GM12865 (cell line): Measurements from ENCODE around the gene GPR162.

ENCODE experiments used
- DNase-seq: peaks from one replicate; pipeline ENCODE4 v3.0.0; 2010; ENCODE audit warnings: low read depth
- H3K4me3 ChIP-seq: 2 replicates; pipeline ENCODE4 v1.5.1; 2011; ENCODE audit warnings: mild to moderate bottlenecking, low read depth, low read length, control low read depth
- TF ChIP-seq, protein P1 (sequence below): IDR thresholded peaks from 2 replicates; pipeline ENCODE4 v1.5.1; 2011; ENCODE audit warnings: low read length, control low read depth, low read depth, inconsistent platforms; ENCODE audit not compliant: insufficient read depth; ENCODE audit errors: missing control alignments

The GPR162 gene

DNA sequence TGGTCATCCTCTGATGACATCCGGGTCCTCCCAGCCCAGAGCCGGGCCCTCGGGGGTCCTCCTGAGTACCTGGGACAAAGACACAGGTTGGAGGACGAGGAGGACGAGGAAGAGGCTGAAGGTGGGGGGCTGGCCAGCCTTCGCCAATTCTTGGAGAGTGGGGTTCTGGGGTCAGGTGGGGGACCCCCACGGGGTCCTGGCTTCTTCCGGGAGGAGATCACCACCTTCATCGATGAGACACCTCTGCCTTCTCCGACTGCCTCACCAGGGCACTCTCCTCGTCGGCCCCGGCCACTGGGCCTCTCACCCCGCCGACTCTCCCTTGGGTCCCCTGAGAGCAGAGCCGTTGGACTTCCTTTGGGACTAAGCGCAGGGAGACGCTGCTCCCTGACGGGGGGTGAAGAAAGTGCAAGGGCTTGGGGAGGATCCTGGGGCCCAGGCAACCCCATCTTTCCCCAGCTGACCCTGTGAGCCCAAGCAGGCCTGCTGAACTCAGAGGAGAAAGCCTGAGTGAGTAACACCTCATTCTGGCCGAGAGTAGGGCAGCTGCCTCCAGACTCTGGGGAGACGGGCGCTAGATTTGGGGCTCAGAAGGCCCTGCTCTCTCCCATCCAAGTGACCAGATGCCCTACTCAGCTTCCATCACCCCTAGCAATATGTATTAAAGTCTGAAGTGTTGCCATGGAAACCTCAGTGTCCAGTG is 5.3 kb downstream of the GPR162 start:
- DNase-seq = no peak
- no peak overlapping the region for H3K4me3 ChIP-seq
- TF ChIP-seq, protein P1, sequence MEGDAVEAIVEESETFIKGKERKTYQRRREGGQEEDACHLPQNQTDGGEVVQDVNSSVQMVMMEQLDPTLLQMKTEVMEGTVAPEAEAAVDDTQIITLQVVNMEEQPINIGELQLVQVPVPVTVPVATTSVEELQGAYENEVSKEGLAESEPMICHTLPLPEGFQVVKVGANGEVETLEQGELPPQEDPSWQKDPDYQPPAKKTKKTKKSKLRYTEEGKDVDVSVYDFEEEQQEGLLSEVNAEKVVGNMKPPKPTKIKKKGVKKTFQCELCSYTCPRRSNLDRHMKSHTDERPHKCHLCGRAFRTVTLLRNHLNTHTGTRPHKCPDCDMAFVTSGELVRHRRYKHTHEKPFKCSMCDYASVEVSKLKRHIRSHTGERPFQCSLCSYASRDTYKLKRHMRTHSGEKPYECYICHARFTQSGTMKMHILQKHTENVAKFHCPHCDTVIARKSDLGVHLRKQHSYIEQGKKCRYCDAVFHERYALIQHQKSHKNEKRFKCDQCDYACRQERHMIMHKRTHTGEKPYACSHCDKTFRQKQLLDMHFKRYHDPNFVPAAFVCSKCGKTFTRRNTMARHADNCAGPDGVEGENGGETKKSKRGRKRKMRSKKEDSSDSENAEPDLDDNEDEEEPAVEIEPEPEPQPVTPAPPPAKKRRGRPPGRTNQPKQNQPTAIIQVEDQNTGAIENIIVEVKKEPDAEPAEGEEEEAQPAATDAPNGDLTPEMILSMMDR = no peak

DNA sequence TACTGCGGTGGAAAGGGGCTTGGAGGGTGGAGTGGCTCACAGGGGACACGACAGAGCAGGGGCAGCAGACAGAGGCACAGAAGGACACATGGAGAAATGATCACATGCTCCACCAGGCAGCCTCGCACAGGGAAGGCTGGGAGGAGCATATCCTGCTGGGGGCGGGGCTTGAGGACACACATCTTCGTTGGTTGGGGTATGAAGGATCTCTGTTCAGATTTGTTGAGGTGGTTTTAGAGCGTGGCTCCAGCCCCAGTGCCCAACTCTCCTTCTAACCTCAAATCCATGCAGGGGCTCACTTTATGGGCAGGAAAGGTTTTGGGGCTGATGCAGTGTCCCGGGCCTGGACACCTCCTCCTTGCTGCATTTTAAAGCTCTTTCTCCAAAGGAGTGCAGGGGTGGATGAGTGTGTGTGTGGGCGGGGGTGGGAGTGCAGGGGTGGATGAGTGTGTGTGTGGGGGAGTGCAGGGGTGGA is 5.9 kb downstream of the GPR162 start:
- TF ChIP-seq, protein P1 = no peak
- DNase-seq = no peak
- H3K4me3 ChIP-seq = no peak overlapping the region

DNA sequence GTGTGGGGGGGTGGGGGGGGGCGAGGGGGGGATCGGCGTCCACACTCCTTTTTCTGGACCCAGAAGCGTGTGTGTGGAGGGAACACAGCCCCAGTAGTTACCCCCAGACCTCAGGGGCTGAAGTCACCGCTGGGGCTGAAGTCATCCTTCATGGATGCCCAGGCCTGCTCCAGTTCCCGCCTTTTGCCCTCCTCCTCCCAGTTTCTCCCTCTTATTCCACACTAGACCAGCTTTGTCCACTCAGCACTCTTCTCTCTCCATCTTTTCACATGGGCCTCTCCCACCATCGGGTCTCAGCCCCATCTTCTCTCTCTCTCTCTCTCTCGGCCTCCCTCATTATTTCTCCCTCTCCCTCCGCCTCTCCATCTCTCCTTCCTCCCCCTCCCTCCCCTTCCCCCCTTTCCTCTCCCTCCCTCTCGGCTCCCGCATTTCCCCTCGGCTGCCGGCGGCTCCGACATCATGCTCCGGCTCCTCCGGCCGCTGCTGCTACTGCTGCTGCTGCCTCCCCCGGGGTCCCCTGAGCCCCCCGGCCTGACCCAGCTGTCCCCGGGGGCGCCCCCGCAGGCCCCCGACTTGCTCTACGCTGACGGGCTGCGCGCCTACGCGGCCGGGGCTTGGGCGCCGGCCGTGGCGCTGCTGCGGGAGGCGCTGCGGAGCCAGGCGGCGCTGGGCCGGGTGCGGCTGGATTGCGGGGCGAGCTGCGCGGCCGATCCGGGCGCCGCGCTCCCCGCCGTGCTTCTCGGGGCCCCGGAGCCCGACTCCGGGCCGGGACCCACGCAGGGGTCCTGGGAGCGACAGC is 6.6 kb downstream of the GPR162 start, which contains the start of gene P3H3:
P3H3 (plus strand) TSS at position 426 of the 799 bp plus-strand sequence; CDS start at position 460, 34 bp downstream.
- DNase-seq = no peak
- H3K4me3 ChIP-seq = peak within 1 kb of the TSS; percentile 46
- TF ChIP-seq, protein P1 = no peak

DNA sequence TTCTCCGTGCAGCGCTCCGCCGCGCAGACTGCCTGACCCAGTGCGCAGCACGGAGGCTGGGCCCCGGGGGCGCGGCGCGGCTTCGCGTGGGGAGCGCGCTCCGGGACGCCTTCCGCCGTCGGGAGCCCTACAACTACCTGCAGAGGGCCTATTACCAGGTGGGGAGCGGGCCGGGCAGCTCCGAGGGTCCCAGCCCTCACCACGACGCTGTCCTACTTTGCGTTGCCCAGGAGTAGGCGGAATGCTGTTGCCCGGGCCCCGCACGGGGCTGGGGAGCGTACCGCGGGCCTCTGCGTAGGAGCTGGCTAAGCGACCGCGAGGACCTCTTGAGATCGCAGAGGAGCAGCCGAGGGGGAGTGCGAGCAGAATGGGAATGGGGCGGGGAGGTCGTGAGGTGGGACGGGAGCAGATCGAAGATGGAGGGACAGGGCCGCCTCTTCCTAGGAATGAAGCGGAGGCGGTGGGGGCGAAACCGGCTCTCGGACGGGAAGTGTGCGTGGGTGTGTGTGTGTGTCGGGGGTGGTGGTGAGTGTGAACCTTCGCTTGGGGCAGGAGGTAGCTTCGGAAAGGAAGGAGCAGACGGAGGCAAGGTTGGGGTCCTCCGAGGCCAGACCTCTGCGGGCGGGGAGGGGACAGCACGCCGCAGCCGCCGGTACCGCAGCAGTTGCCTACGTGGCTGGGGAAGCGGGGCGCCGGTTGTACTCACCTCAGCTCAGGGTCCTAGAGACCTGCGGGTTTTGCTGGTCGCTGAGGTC is 7.3 kb downstream of the GPR162 start:
- DNase-seq = no peak
- peak overlapping the region; percentile 46 for H3K4me3 ChIP-seq
- TF ChIP-seq, protein P1 = no peak

DNA sequence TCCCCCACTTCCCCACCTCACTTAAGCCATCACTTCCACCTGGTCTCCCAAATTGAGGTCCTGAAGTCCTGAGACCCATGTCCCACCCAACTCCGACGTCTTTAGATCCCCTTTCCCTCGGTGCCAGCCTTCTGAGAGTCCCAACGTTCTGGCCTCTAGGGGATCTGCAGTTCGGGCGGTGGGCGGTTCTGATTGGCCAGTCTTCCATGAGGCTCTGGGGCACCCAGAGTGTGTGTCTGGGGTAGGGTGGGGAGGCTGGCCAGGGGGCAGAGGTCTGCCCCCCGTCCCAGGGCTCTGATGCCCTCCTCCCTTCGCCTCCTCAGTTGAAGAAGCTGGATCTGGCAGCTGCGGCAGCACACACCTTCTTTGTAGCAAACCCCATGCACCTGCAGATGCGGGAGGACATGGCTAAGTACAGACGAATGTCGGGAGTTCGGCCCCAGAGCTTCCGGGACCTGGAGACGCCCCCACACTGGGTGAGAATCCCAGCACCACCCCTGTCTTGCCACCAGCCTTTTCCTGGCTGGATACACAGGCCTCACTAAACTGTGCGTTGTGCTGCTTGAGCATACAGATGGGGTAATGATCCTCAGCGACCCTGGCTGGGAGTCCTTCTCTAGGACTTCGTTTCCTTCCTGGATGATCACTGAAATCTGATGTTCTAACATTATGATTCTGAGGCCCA is 8.1 kb downstream of the GPR162 start:
- H3K4me3 ChIP-seq = no peak overlapping the region
- no peak for DNase-seq
- TF ChIP-seq, protein P1 = no peak

DNA sequence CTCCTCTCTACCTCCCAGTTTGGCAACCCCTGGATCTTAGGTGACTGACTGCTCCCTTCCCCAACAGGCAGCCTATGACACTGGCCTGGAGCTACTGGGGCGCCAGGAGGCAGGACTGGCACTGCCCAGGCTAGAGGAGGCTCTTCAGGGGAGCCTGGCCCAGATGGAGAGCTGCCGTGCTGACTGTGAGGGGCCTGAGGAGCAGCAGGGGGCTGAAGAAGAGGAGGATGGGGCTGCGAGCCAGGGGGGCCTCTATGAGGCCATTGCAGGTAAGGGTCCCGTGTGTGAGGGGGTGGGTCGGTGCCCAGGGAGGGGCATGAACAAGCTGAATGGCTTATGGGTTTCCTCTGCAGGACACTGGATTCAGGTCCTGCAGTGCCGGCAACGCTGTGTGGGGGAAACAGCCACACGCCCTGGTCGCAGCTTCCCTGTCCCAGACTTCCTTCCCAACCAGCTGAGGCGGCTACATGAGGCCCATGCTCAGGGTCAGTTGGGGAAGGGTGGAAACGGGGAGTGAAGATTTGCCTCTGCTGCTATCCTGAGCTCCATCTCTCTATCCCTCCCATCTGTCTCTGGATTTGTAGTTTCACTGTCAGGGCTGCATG is 8.8 kb downstream of the GPR162 start:
- DNase-seq = no peak
- H3K4me3 ChIP-seq = no peak overlapping the region
- TF ChIP-seq, protein P1 = no peak
